Osteoblast (primary cell): ENCODE measurements around the gene SRGAP2B. TPM values are rescaled to one million over a fixed set of nuclear protein-coding genes. Genes with fewer than 3 reads are reported as not detected.
"Not testable (repeated sequence)": the region's sequence is repeated elsewhere in the genome, so short reads cannot be mapped to it uniquely, and the experiment has no call there.

Source experiments
- DNase-seq: peaks from one replicate; pipeline ENCODE4 v3.0.0; 2011; ENCODE audit warnings: low spot score, mixed read lengths; ENCODE audit not compliant: insufficient read length; ENCODE audit errors: missing footprints
- H2AFZ ChIP-seq: 2 replicates; pipeline ENCODE4 v1.6.0; 2011; ENCODE audit warnings: mild to moderate bottlenecking, low read length
- H3K27ac ChIP-seq: 2 replicates; pipeline ENCODE4 v1.5.1; 2011; ENCODE audit warnings: mild to moderate bottlenecking, low read depth, low read length, moderate library complexity
- H3K27me3 ChIP-seq: 2 replicates; pipeline ENCODE4 v1.6.0; 2012; ENCODE audit warnings: mild to moderate bottlenecking, control low read depth, inconsistent platforms, low read length, moderate library complexity; ENCODE audit not compliant: insufficient read depth
- H3K36me3 ChIP-seq: 2 replicates; pipeline ENCODE4 v1.5.1; 2011; ENCODE audit warnings: mild to moderate bottlenecking, low read length, control low read depth, moderate library complexity; ENCODE audit not compliant: insufficient read depth
- H3K4me1 ChIP-seq: 2 replicates; pipeline ENCODE4 v1.5.1; 2011; ENCODE audit warnings: mild to moderate bottlenecking, low read length, control low read depth, moderate library complexity; ENCODE audit not compliant: insufficient read depth
- H3K4me2 ChIP-seq: 2 replicates; pipeline ENCODE4 v1.6.0; 2011; ENCODE audit warnings: mild to moderate bottlenecking, low read length; ENCODE audit not compliant: insufficient read depth
- H3K4me3 ChIP-seq: fragments of 200-600 bp; sonication (generic); 3 replicates; pipeline ENCODE4 v1.5.1; 2012; ENCODE audit warnings: mild to moderate bottlenecking, low read length, inconsistent platforms; ENCODE audit not compliant: insufficient read depth
- H3K79me2 ChIP-seq: 2 replicates; pipeline ENCODE4 v1.6.0; 2012; ENCODE audit warnings: mild to moderate bottlenecking, low read length, control low read depth, inconsistent platforms; ENCODE audit not compliant: insufficient read depth
- H3K9me3 ChIP-seq: 2 replicates; pipeline ENCODE4 v1.5.1; 2011; ENCODE audit warnings: low read depth, low read length, control low read depth
- H4K20me1 ChIP-seq: 2 replicates; pipeline ENCODE4 v1.6.0; 2012; ENCODE audit warnings: mild to moderate bottlenecking, low read length, control low read depth; ENCODE audit not compliant: insufficient read depth
- total RNA-seq: library from RNA; depleted of rRNA; stranded (reverse); fragments of >200 nt; gene quantifications from 2 replicates; pipeline ENCODE4 v1.2.3, GENCODE V29; 2012

Gene SRGAP2B
- total RNA-seq, 1 donor = 30.0 TPM

GRCh38 chr1:145076877-145077276 lies 18.3 kb downstream of the SRGAP2B start:
- not testable (repeated sequence) for H3K4me1 ChIP-seq, H2AFZ ChIP-seq, H3K27ac ChIP-seq, H3K4me2 ChIP-seq, H3K9me3 ChIP-seq, H3K4me3 ChIP-seq, H3K27me3 ChIP-seq, H3K79me2 ChIP-seq, DNase-seq, H3K36me3 ChIP-seq, H4K20me1 ChIP-seq

DNA sequence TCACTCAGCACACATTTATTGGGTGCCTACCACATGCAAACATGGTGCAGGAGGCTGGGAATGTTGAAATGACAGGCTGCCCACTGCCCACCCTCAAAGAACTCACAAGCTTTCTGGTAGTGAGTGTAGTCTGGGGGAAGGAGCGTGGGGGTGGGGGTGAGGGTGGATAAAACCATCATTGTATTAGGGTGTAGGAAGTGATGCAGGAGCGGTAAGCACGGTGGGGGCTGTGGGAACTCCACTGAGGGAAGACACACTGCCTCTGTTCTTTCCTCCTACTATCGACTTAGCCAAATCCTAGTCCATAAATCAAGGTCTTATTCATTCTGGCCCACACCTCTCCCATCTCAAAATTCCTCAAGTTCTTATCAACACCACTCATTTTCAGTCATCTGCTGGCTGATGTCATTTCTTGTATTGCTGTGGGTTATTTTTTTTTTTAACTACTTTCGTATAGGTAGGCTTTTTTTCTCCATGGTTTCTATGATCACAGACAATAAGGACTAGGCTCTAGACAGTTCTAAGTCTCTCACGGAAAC lies 21.0 kb downstream of the SRGAP2B start:
- not testable (repeated sequence) for H3K79me2 ChIP-seq, H3K4me1 ChIP-seq, H3K9me3 ChIP-seq, H3K4me2 ChIP-seq, H3K27ac ChIP-seq, H3K36me3 ChIP-seq, H4K20me1 ChIP-seq, H2AFZ ChIP-seq, H3K4me3 ChIP-seq, H3K27me3 ChIP-seq, DNase-seq

DNA sequence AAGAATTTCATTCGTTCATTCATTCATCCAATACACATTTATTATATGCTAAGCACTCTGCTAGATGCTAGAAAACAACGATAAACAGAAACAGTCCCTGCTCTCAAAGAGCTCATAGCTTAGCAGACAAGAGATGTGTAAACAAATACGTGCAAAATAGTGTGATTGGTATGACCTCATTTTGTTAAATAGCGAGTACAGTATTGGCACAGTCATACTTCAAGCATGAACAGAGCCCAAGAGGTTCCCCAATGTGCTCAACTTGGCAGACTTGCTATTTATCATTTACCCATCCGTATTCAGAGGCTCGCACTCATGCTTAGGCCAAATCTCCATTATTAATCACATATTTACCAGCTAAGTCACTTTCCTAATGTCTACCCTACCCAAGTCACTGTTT lies 23.6 kb downstream of the SRGAP2B start:
- H3K9me3 ChIP-seq = not testable (repeated sequence)

GRCh38 chr1:145066486-145066885 lies 28.6 kb downstream of the SRGAP2B start:
- not testable (repeated sequence) for H3K36me3 ChIP-seq, H3K4me2 ChIP-seq, H2AFZ ChIP-seq, H3K4me3 ChIP-seq, H4K20me1 ChIP-seq, DNase-seq, H3K9me3 ChIP-seq, H3K4me1 ChIP-seq, H3K27ac ChIP-seq, H3K79me2 ChIP-seq, H3K27me3 ChIP-seq

More for the DNA sequence above, 23.6 kb downstream of the SRGAP2B start:
- not testable (repeated sequence) for H3K79me2 ChIP-seq, H4K20me1 ChIP-seq, H2AFZ ChIP-seq, H3K36me3 ChIP-seq, H3K4me2 ChIP-seq, H3K27me3 ChIP-seq, H3K27ac ChIP-seq, DNase-seq, H3K4me3 ChIP-seq, H3K4me1 ChIP-seq

DNA sequence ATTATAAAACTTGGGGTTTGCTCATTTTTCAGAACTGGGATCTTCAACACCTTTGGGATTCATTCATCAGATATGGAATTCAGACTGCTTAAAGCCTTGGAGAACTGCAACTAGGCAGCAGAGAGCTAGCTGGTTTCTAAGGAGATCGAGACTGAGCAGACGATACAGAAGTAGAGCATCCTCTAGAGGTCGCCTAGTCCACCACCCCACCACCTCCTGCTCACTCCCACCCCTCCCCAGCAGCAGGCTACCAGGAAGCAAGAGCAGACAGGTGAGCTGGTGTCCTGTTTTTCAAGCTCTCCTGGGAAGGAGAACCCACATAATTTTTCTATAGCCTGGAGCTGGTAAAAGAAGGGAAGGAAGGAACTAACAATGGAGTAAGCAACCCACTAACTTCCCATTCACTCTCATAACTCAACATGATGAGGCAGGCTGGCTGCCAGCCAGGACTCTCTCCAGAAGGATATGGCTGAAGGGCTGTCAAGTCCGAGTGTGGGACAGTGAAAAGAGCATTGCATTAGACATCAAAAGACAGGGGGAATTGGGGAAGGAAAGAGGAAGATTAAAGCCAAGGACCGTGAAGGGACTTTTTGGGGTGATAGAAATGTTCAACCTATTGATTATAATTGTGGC lies 29.8 kb downstream of the SRGAP2B start:
- H3K27me3 ChIP-seq, H3K9me3 ChIP-seq, H2AFZ ChIP-seq, DNase-seq, H4K20me1 ChIP-seq, H3K4me1 ChIP-seq, H3K36me3 ChIP-seq, H3K4me2 ChIP-seq, H3K79me2 ChIP-seq, H3K4me3 ChIP-seq, H3K27ac ChIP-seq: not testable (repeated sequence)

DNA sequence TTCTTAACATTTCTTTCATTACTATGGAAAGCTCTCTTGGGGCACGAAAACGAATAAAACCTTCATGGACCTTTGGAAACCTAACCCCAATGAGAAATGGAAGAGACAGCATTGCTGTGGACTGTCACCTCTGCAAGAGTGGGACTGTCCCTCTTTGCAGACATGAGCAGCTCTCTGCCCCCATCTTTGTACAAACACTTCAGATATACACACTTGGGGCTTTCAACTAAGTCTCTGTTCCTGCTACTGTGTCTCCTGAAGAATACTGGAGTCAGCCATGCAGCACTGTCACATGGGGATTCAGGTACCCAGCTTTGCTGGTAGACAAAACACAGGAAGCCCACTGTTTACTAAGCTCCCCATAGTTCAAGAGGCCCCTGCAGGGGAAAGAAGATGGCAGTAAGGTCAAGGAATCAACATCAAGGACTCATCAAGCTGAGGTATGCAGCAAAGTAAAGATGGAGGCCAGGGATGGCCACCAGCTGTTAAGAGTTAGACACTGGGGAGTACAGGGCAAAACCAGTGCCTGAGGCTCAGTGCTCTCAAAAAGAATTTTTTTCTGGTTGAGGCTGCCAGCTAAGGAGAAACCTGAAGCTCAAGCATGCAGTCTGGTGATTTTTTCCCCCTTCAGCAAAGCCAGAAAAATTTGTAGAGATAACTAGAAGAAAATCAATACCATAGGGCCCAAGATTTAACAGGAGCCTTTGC lies 31.0 kb downstream of the SRGAP2B start:
- H3K27ac ChIP-seq, H3K36me3 ChIP-seq, H3K79me2 ChIP-seq, H2AFZ ChIP-seq, H3K4me1 ChIP-seq, H3K4me3 ChIP-seq, H3K27me3 ChIP-seq, H3K9me3 ChIP-seq, H3K4me2 ChIP-seq, DNase-seq, H4K20me1 ChIP-seq: not testable (repeated sequence)

GRCh38 chr1:145063285-145063684 lies 31.8 kb downstream of the SRGAP2B start:
- not testable (repeated sequence) for H3K79me2 ChIP-seq, H3K4me3 ChIP-seq, H3K36me3 ChIP-seq, H3K4me1 ChIP-seq, H3K9me3 ChIP-seq, H3K27ac ChIP-seq, H2AFZ ChIP-seq, H4K20me1 ChIP-seq, H3K27me3 ChIP-seq, DNase-seq, H3K4me2 ChIP-seq

- H3K4me3 ChIP-seq, H3K36me3 ChIP-seq, H3K27ac ChIP-seq, DNase-seq, H3K27me3 ChIP-seq, H2AFZ ChIP-seq, H3K79me2 ChIP-seq, H4K20me1 ChIP-seq, H3K9me3 ChIP-seq, H3K4me1 ChIP-seq, H3K4me2 ChIP-seq: not testable (repeated sequence)
Observed at GRCh38 chr1:145058184-145058583, 36.9 kb downstream of the SRGAP2B start.

DNA sequence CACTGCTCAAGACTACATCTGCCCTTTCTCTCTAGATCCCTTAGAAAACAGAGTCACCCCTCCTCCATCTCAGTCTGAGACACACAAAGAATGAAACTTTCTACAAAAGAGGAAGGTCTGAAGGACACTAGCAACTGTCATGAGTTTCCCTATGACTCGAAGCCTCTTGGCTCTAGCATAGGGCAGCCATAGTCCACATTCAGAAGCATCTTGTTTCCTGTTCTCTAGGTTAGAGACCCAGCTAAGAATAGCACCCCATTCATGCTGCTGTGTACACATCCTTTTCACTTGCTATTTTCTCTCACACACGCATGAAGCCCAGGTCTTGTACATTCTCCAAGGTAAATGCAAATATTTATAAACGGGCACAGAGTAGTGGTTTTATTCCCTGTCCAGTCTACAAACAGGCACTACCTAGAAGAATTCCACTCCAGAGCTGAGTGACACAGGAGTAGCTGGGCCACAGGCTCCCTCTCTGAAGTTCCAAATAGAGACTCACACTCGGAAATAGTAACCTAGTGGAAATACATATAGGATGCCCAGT lies 39.8 kb downstream of the SRGAP2B start:
- H3K4me3 ChIP-seq, H3K27me3 ChIP-seq, H2AFZ ChIP-seq, H3K9me3 ChIP-seq, H3K4me2 ChIP-seq, H4K20me1 ChIP-seq, H3K36me3 ChIP-seq, H3K27ac ChIP-seq, H3K4me1 ChIP-seq, H3K79me2 ChIP-seq, DNase-seq: not testable (repeated sequence)
